Kidney (tissue), 14 donors: ENCODE measurements around the gene PDCD2L. TPM values are rescaled to one million over a fixed set of nuclear protein-coding genes. Genes with fewer than 3 reads are reported as not detected.

Experiments
- DNase-seq, 5 donors: peaks; one replicate each; pipeline ENCODE4 v3.0.0-alpha.2; 2013 to 2020
- FAIRE-seq: peaks from 2 replicates; lab custom pipeline; 2012; peaks lifted over from hg19 to GRCh38; lab: Jason Lieb, UNC
- H3K27ac ChIP-seq, 2 donors: one replicate each; pipeline ENCODE4 v1.7.0; 2013; ENCODE audit warnings: low read depth in 2 of 2, low read length in 2 of 2, inconsistent platforms in 1 of 2
- H3K27me3 ChIP-seq: one replicate; pipeline ENCODE4 v1.7.1; 2013; ENCODE audit warnings: low read length, inconsistent platforms; ENCODE audit not compliant: control insufficient read depth, insufficient read depth
- H3K36me3 ChIP-seq, 3 donors: one replicate each; pipeline versions ENCODE4 v1.7.0 to v1.7.1; 2013; ENCODE audit warnings: low read length in 3 of 3, control low read depth in 1 of 3, inconsistent platforms in 1 of 3; ENCODE audit not compliant: insufficient read depth in 3 of 3, control insufficient read depth in 2 of 3
- H3K4me1 ChIP-seq, 3 donors: one replicate each; pipeline versions ENCODE4 v1.7.0 to v1.7.1; 2013; ENCODE audit warnings: low read length in 3 of 3, inconsistent platforms in 1 of 3, low read depth in 1 of 3; ENCODE audit not compliant: control insufficient read depth in 2 of 3, insufficient read depth in 2 of 3
- H3K4me3 ChIP-seq, 3 donors: one replicate each; pipeline versions ENCODE4 v1.7.0 to v1.8.1; 2013; ENCODE audit warnings: low read length in 3 of 3, control low read depth in 1 of 3, inconsistent platforms in 1 of 3
- H3K9ac ChIP-seq, 3 donors: one replicate each; pipeline versions ENCODE4 v1.7.0 to v1.7.1; 2013; ENCODE audit warnings: low read length in 3 of 3, control low read depth in 1 of 3, inconsistent platforms in 1 of 3
- H3K9me3 ChIP-seq, 3 donors: one replicate each; pipeline versions ENCODE4 v1.7.0 to v1.7.1; 2013; ENCODE audit warnings: low read length in 3 of 3, control low read depth in 1 of 3, inconsistent platforms in 1 of 3; ENCODE audit not compliant: control insufficient read depth in 2 of 3, insufficient read depth in 1 of 3
- CTCF ChIP-seq: IDR thresholded peaks from 3 replicates; pipeline ENCODE4 v1.5.1; 2012; ENCODE audit warnings: mild to moderate bottlenecking, moderate library complexity, borderline replicate concordance; ENCODE audit not compliant: insufficient read depth; ENCODE audit errors: extremely low read depth
- intact Hi-C: fragments of 100-400 bp; cut with DNase I; formaldehyde crosslinking; loops from one replicate; pipeline ENCODE4 v1.11.1; 2022
- polyA plus RNA-seq: library from polyadenylated mRNA; stranded (reverse); fragments of 350-450 nt; fragmentation: Illumina TruSeq; extraction: RNeasy Lipid Tissue Mini Kit (QIAGEN cat#74804); gene quantifications from one replicate; pipeline ENCODE4 v1.2.3, GENCODE V29; 2014; ENCODE audit warnings: low read depth, low replicate concordance; ENCODE audit not compliant: insufficient read depth
- total RNA-seq: library from RNA; stranded (reverse); fragmentation: NEBNext Ultra II Directional; extraction: Animal tissue kit (Norgen Biotek cat#: 25700); gene quantifications from one replicate; pipeline ENCODE4 v1.2.1, GENCODE V29; 2021
- donor health status: control.
- donor health status: control.
- donor health status: control.
- donor health status: control.
- donor health status: control.
- donor health status: DM: yes; HTN: yes; CAD: no.
- donor health status: Normal renal cell carcinoma (clear cell type).

The PDCD2L gene
- total and polyA plus RNA-seq, 2 donors from 2014 or later = 5.5 to 6.7 TPM

- Histone ChIP-seq H3K4me3 (peak overlapping the region; percentile 56 to 89 (median 78)), H3K27ac (peak overlapping the region; percentile 71 to 73), H3K9ac (peak overlapping the region; percentile 15 to 82 (median 52)), H3K9me3 (no peaks in the 10 kb centered on the region), H3K4me1 (peaks cover 0 to 25% (median 4%) of the 10 kb centered on the region in 3 donors), H3K36me3 (peaks cover 3 to 24% (median 16%) of the 10 kb centered on the region in 3 donors), H3K27me3 (no peaks in the 10 kb centered on the region)
- FAIRE-seq (no peak), DNase-seq (peak; percentile 41 to 85 (median 65))
- TF ChIP-seq CTCF = no peak
- intact Hi-C loops = no loop called here
Measured at GRCh38 chr19:34365463-34366401, 38.5 kb upstream of the PDCD2L start.

GRCh38 chr19:34366738-34367623 is 37.2 kb upstream of the PDCD2L start:
- Histone ChIP-seq H3K27ac (no peak overlapping the region), H3K9me3 (no peaks in the 10 kb centered on the region)

GRCh38 chr19:34367624-34367957 is 36.6 kb upstream of the PDCD2L start:
- DNase-seq = no peak
- H3K9ac ChIP-seq = no peak overlapping the region
- H3K4me3 ChIP-seq = no peak overlapping the region
- no peak overlapping the region for H3K27ac ChIP-seq
- H3K9me3 ChIP-seq = no peaks in the 10 kb centered on the region
- H3K36me3 ChIP-seq = peaks cover 3 to 31% (median 21%) of the 10 kb centered on the region in 3 donors
- no peaks in the 10 kb centered on the region for H3K27me3 ChIP-seq
- no peak for TF ChIP-seq CTCF
- intact Hi-C loops = no loop called here
- H3K4me1 ChIP-seq = peaks cover 0 to 25% (median 4%) of the 10 kb centered on the region in 3 donors
- no peak for FAIRE-seq

More at GRCh38 chr19:34366738-34367623, 37.2 kb upstream of the PDCD2L start:
- DNase-seq (peak in 1 of 5 donors; percentile 32), FAIRE-seq (no peak)
- H3K4me1 ChIP-seq = peaks cover 0 to 25% (median 4%) of the 10 kb centered on the region in 3 donors
- H3K4me3 ChIP-seq = peak overlapping the region in 2 of 3 donors; percentile 78 to 89
- intact Hi-C loops = no loop called here
- peaks cover 3 to 31% (median 21%) of the 10 kb centered on the region in 3 donors for H3K36me3 ChIP-seq
- no peak for TF ChIP-seq CTCF
- peak overlapping the region in 1 of 3 donors; percentile 22 for H3K9ac ChIP-seq
- no peaks in the 10 kb centered on the region for H3K27me3 ChIP-seq
